HEK293T (cell line): Measurements from ENCODE around the gene CENPW.

Experiments used
- CTCF ChIA-PET: fragments of 350-600 bp; formaldehyde crosslinking; extraction: SDS; loops from one replicate; lab custom pipeline; 2021; ENCODE audit warnings: antibody characterized with exemption, inconsistent platforms; lab: Yijun Ruan, JAX
- POLR2A ChIA-PET: fragments of 350-600 bp; formaldehyde crosslinking; extraction: SDS; loops from one replicate; lab custom pipeline; 2020; ENCODE audit warnings: antibody characterized with exemption, inconsistent platforms; lab: Yijun Ruan, JAX
- DNase-seq: peaks from one replicate; pipeline ENCODE4 v3.0.0; 2012; ENCODE audit warnings: mixed read lengths; ENCODE audit errors: extremely low spot score
- ARNT ChIP-seq: fragments of 450-650 bp; IDR thresholded peaks from 2 replicates; pipeline ENCODE4 v1.6.1; 2017; ENCODE audit warnings: mild to moderate bottlenecking
- BHLHE40 ChIP-seq: fragments of 450-650 bp; IDR thresholded peaks from 2 replicates; pipeline ENCODE4 v1.6.1; 2016; ENCODE audit warnings: mild to moderate bottlenecking, moderate library complexity, borderline replicate concordance
- CTBP1 ChIP-seq: fragments of 450-650 bp; IDR thresholded peaks from 2 replicates; pipeline ENCODE4 v1.6.1; 2016; ENCODE audit warnings: borderline replicate concordance
- ELF4 ChIP-seq: fragments of 450-650 bp; IDR thresholded peaks from 2 replicates; pipeline ENCODE4 v1.6.1; 2017; ENCODE audit warnings: antibody characterized with exemption
- FOXA1 ChIP-seq: fragments of 450-650 bp; IDR thresholded peaks from 2 replicates; pipeline ENCODE4 v1.6.1; 2016; ENCODE audit warnings: mild to moderate bottlenecking
- FOXK2 ChIP-seq: fragments of 450-650 bp; IDR thresholded peaks from 2 replicates; pipeline ENCODE4 v1.6.1; 2016; ENCODE audit warnings: mild to moderate bottlenecking
- FOXM1 ChIP-seq: fragments of 450-650 bp; IDR thresholded peaks from 2 replicates; pipeline ENCODE4 v1.6.1; 2017; ENCODE audit warnings: mild to moderate bottlenecking, borderline replicate concordance
- HDGF ChIP-seq: fragments of 450-650 bp; IDR thresholded peaks from 2 replicates; pipeline ENCODE4 v1.6.1; 2017; ENCODE audit warnings: antibody characterized with exemption, borderline replicate concordance
- L3MBTL2 ChIP-seq: fragments of 450-650 bp; conservative IDR thresholded peaks from 2 replicates; pipeline ENCODE4 v1.6.1; 2016; ENCODE audit warnings: mild to moderate bottlenecking
- LEF1 ChIP-seq: fragments of 450-650 bp; IDR thresholded peaks from 2 replicates; pipeline ENCODE4 v1.6.1; 2017; ENCODE audit warnings: mild to moderate bottlenecking, borderline replicate concordance
- NFRKB ChIP-seq: fragments of 450-650 bp; IDR thresholded peaks from 2 replicates; pipeline ENCODE4 v1.6.1; 2016; ENCODE audit warnings: mild to moderate bottlenecking, moderate library complexity
- PKNOX1 ChIP-seq: fragments of 450-650 bp; IDR thresholded peaks from 2 replicates; pipeline ENCODE4 v1.6.1; 2016
- SP1 ChIP-seq: fragments of 450-650 bp; IDR thresholded peaks from 2 replicates; pipeline ENCODE4 v1.6.1; 2017
- SUZ12 ChIP-seq: fragments of 450-650 bp; IDR thresholded peaks from 2 replicates; pipeline ENCODE4 v1.6.1; 2016; ENCODE audit warnings: mild to moderate bottlenecking
- TARDBP ChIP-seq: fragments of 450-650 bp; IDR thresholded peaks from 2 replicates; pipeline ENCODE4 v1.6.1; 2016
- ZNF384 ChIP-seq: fragments of 450-650 bp; IDR thresholded peaks from 2 replicates; pipeline ENCODE4 v1.6.1; 2016

CENPW gene

GRCh38 chr6:126337323-126337722 lies 2.6 kb upstream of the CENPW start:
- TF ChIP-seq L3MBTL2 (no peak), ARNT (no peak), LEF1 (no peak), FOXK2 (no peak), FOXM1 (no peak), BHLHE40 (no peak), SUZ12 (no peak), CTBP1 (no peak), NFRKB (no peak), FOXA1 (no peak), HDGF (no peak), TARDBP (no peak), SP1 (no peak), ELF4 (no peak), PKNOX1 (no peak), ZNF384 (no peak)
- CTCF ChIA-PET = no interaction called here
- POLR2A ChIA-PET = no interaction called here
- DNase-seq = no peak

- DNase-seq = no peak
- TF ChIP-seq TARDBP = no peak
- TF ChIP-seq CTBP1 = no peak
- no peak for TF ChIP-seq HDGF
- no peak for TF ChIP-seq ELF4
- no peak for TF ChIP-seq NFRKB
- TF ChIP-seq FOXA1 = no peak
- no peak for TF ChIP-seq LEF1
- TF ChIP-seq ZNF384 = no peak
- no peak for TF ChIP-seq FOXM1
- TF ChIP-seq L3MBTL2 = no peak
- no peak for TF ChIP-seq SUZ12
- CTCF ChIA-PET = no interaction called here
- POLR2A ChIA-PET = interaction anchor here (0.7 to 1.9 kb wide), 4 partner anchors 11 to 355 kb away, joined by 3 to 6 read pairs (median 4); partner anchors contain the start of gene TRMT11
These were observed 1.2 kb downstream of the CENPW start for GRCh38 chr6:126341126-126341525.

GRCh38 chr6:126344181-126344580 lies 4.3 kb downstream of the CENPW start:
- TF ChIP-seq HDGF = no peak
- TF ChIP-seq PKNOX1 = no peak
- no peak for TF ChIP-seq ELF4
- no peak for TF ChIP-seq TARDBP
- TF ChIP-seq FOXM1 = no peak
- TF ChIP-seq CTBP1 = no peak
- no peak for TF ChIP-seq ARNT
- no peak for TF ChIP-seq FOXA1
- TF ChIP-seq ZNF384 = no peak
- TF ChIP-seq BHLHE40 = no peak
- TF ChIP-seq L3MBTL2 = no peak
- TF ChIP-seq LEF1 = no peak
- no peak for TF ChIP-seq SUZ12
- TF ChIP-seq SP1 = no peak
- no peak for TF ChIP-seq FOXK2
- no peak for TF ChIP-seq NFRKB
- no peak for DNase-seq
- ChIA-PET CTCF (no interaction called here), POLR2A (interaction anchor here (1.4 kb wide), 1 partner anchor 358 kb away, joined by 4 read pairs; the partner anchor contains the start of gene TRMT11)

- ChIA-PET POLR2A (interaction anchor here (1.0 kb wide), 1 partner anchor 12 kb away, joined by 4 read pairs; the partner anchor contains the start of gene CENPW), CTCF (no interaction called here)
- no peak for DNase-seq
- no peak for TF ChIP-seq CTBP1
- no peak for TF ChIP-seq SP1
- no peak for TF ChIP-seq ARNT
- TF ChIP-seq LEF1 = no peak
- no peak for TF ChIP-seq NFRKB
- TF ChIP-seq L3MBTL2 = no peak
- no peak for TF ChIP-seq FOXM1
- TF ChIP-seq FOXK2 = no peak
- no peak for TF ChIP-seq PKNOX1
- TF ChIP-seq SUZ12 = no peak
- no peak for TF ChIP-seq TARDBP
- TF ChIP-seq HDGF = no peak
- TF ChIP-seq ZNF384 = no peak
- no peak for TF ChIP-seq BHLHE40
- TF ChIP-seq FOXA1 = no peak
These were observed 12.0 kb downstream of the CENPW start for GRCh38 chr6:126351960-126352359.

GRCh38 chr6:126352514-126352913 lies 12.6 kb downstream of the CENPW start:
- POLR2A ChIA-PET = interaction anchor here (1.0 kb wide), 1 partner anchor 12 kb away, joined by 4 read pairs; the partner anchor contains the start of gene CENPW
- CTCF ChIA-PET = no interaction called here
- TF ChIP-seq LEF1 (no peak), ARNT (no peak), SP1 (no peak), PKNOX1 (no peak), HDGF (no peak), FOXK2 (no peak), SUZ12 (no peak), NFRKB (no peak), L3MBTL2 (no peak), ELF4 (no peak), BHLHE40 (no peak), ZNF384 (no peak), CTBP1 (no peak), FOXA1 (no peak), FOXM1 (no peak), TARDBP (no peak)
- no peak for DNase-seq
